ENCODE measurements around the gene PMFBP1.

DNA sequence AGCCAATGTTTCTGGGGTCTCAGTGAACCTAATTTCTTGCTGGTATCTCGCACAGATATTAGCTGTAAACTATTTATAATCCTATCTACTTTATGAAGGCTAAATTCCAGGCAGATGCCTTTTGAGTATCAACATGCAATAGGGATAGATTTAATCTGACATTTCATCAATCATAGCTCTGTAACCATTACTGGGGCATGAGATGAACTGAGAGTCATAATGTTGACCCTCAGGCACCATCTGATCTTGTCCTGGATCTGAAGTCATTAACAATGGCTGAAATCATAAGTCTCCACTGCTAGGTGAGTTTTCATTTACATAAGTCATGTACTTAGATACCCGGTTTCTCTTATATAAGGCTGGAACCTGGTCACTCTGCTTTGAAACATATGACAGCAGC lies 3.6 kb downstream of the PMFBP1 start:
- TF ChIP-seq POLR2A (IDR thresholded peaks at IDR 0.05; ENCODE audit: low read length) (no peak), GATA1 (IDR thresholded peaks at IDR 0.05; ENCODE audit: low read depth, low read length) (no peak)

All from erythroblast (primary cell).